ENCODE results near the gene TOR2A.
"Not testable (repeated sequence)": the region's sequence is repeated elsewhere in the genome, so short reads cannot be mapped to it uniquely, and the experiment has no call there.

The TOR2A gene

GRCh38 chr9:127767909-127768331, 32.8 kb upstream of the TOR2A start:
- DNase-seq = no peak

- no peak for DNase-seq
Measured at GRCh38 chr9:127767410-127767809, 32.3 kb upstream of the TOR2A start.

- DNase-seq = no peak
Measured at GRCh38 chr9:127765418-127765817, 30.3 kb upstream of the TOR2A start.

GRCh38 chr9:127763918-127764384, 28.9 kb upstream of the TOR2A start:
- peak; percentile 25 for DNase-seq

- DNase-seq = no peak
Measured at GRCh38 chr9:127762111-127762676, 27.1 kb upstream of the TOR2A start.

GRCh38 chr9:127761491-127761956, 26.4 kb upstream of the TOR2A start:
- no peak for DNase-seq

- DNase-seq = no peak
Measured at GRCh38 chr9:127761061-127761460, 26.0 kb upstream of the TOR2A start.

GRCh38 chr9:127758843-127759242, 23.7 kb upstream of the TOR2A start:
- DNase-seq = no peak

GRCh38 chr9:127756776-127757175, 21.7 kb upstream of the TOR2A start:
- DNase-seq = not testable (repeated sequence)

- no peak for DNase-seq
Measured at GRCh38 chr9:127756233-127756632, 21.1 kb upstream of the TOR2A start.

GRCh38 chr9:127755061-127756060, 20.3 kb upstream of the TOR2A start:
- no peak for DNase-seq

GRCh38 chr9:127754099-127755060, 19.3 kb upstream of the TOR2A start:
- DNase-seq = no peak

- no peak for DNase-seq
Measured at GRCh38 chr9:127753622-127754021, 18.5 kb upstream of the TOR2A start.

- DNase-seq = no peak
Measured at GRCh38 chr9:127753148-127753547, 18.1 kb upstream of the TOR2A start.

GRCh38 chr9:127751269-127752054, 16.4 kb upstream of the TOR2A start:
- no peak for DNase-seq

- no peak for DNase-seq
Measured at GRCh38 chr9:127749090-127749787, 14.1 kb upstream of the TOR2A start.

- no peak for DNase-seq
Measured at GRCh38 chr9:127746959-127747569, 12.0 kb upstream of the TOR2A start.

- no peak for DNase-seq
Measured at GRCh38 chr9:127744398-127745110, 9.5 kb upstream of the TOR2A start.

- DNase-seq = no peak
Measured at GRCh38 chr9:127742435-127743088, 7.5 kb upstream of the TOR2A start.

Measured in NK-92 treated with Interleukin-12 subunit alpha and Interleukin-12 subunit beta, amount 100 ng/mL, for 24 hours (cell line).